K562 (cell line): ENCODE measurements around the gene NBEAL2. TPM values are rescaled to one million over a fixed set of nuclear protein-coding genes. Genes with fewer than 3 reads are reported as not detected.
A peak's percentile ranks its signal among the peaks of the same experiment; 100 is the strongest.

Source experiments
- ATAC-seq: fragments of 200-7000 bp; cut with Tn5 transposase; 3 replicates; pipeline ENCODE4 v1.9.1; 2020; ENCODE audit warnings: moderate library complexity
- BruUV-seq: library from RNA; stranded (reverse); fragments of 400-500 nt; replicated peaks from 2 replicates; lab custom pipeline; 2021; lab: Mats Ljungman, UMichigan
- CTCF ChIA-PET: fragments of 300-600 bp; formaldehyde crosslinking; extraction: SDS; loops from one replicate; lab custom pipeline; 2021; ENCODE audit warnings: low intra/inter-chr PET ratio; lab: Yijun Ruan, JAX
- POLR2A ChIA-PET: fragments of 300-600, 350-650 bp; sonication (Branson Sonifier 250); formaldehyde crosslinking; extraction: SDS; loops from one replicate; lab custom pipeline; 2021; ENCODE audit warnings: antibody characterized with exemption, inconsistent platforms; lab: Yijun Ruan, JAX
- DNase-seq, 4 experiments: peaks; one replicate each; pipeline versions ENCODE4 v3.0.0 to v3.0.0-alpha.2; 2011 to 2018; ENCODE audit warnings: low spot score in 3 of 4, mixed read lengths in 3 of 4; ENCODE audit errors: extremely low read depth in 1 of 4
- FAIRE-seq: peaks from 2 replicates; lab custom pipeline; 2011; peaks lifted over from hg19 to GRCh38; lab: Jason Lieb, UNC
- H2AFZ ChIP-seq: 2 replicates; pipeline ENCODE4 v1.6.0; 2011; ENCODE audit warnings: low read depth, low read length, control low read depth, inconsistent platforms
- H3K27ac ChIP-seq: fragments of 200-600 bp; 3 replicates; pipeline ENCODE4 v1.8.0; 2011; ENCODE audit warnings: low read depth, mild to moderate bottlenecking, control low read depth, inconsistent platforms, low read length, moderate library complexity, mixed read lengths; ENCODE audit errors: extremely low read depth
- H3K27me3 ChIP-seq, 2 experiments: fragments of 300-600 bp in 1 of 2; 2 replicates in 1 of 2; 3 replicates in 1 of 2; pipeline versions ENCODE4 v1.6.0 to v1.8.0; 2011; ENCODE audit warnings: inconsistent platforms in 2 of 2, low read length in 2 of 2, mild to moderate bottlenecking in 1 of 2, mixed read lengths in 1 of 2, moderate library complexity in 1 of 2; ENCODE audit not compliant: control insufficient read depth in 2 of 2, insufficient read depth in 2 of 2
- H3K36me3 ChIP-seq: fragments of 300-600 bp; 3 replicates; pipeline ENCODE4 v1.8.0; 2011; ENCODE audit warnings: mild to moderate bottlenecking, low read length, inconsistent platforms; ENCODE audit not compliant: control insufficient read depth, insufficient read depth
- H3K4me1 ChIP-seq, 2 experiments: fragments of 200-600 bp in 1 of 2; replicated peaks in 1 of 2; 2 replicates in 1 of 2; 3 replicates in 1 of 2; pipeline versions ENCODE4 v1.5.1 to v1.8.0; 2011; ENCODE audit warnings: inconsistent platforms in 2 of 2, low read length in 2 of 2, mild to moderate bottlenecking in 1 of 2, mixed read lengths in 1 of 2, moderate library complexity in 1 of 2; ENCODE audit not compliant: control insufficient read depth in 2 of 2, insufficient read depth in 2 of 2
- H3K4me2 ChIP-seq: 2 replicates; pipeline ENCODE4 v1.6.1; 2011; ENCODE audit warnings: low read length, control low read depth, inconsistent platforms, mixed read lengths; ENCODE audit not compliant: insufficient read depth
- H3K4me3 ChIP-seq: fragments of 200-600 bp; sonication (generic), shearing (Covaris generic); 2 replicates; pipeline ENCODE4 v1.5.1; 2016; ENCODE audit warnings: control low read depth, inconsistent platforms
- H3K79me2 ChIP-seq: fragments of 200-600 bp; 3 replicates; pipeline ENCODE4 v1.8.0; 2011; ENCODE audit warnings: low read length, inconsistent platforms; ENCODE audit not compliant: control insufficient read depth, insufficient read depth
- H3K9ac ChIP-seq, 2 experiments: 2 replicates each; pipeline versions ENCODE4 v1.6.0 to v1.6.1; 2011; ENCODE audit warnings: low read depth in 2 of 2, low read length in 2 of 2, control low read depth in 1 of 2, inconsistent platforms in 1 of 2, mild to moderate bottlenecking in 1 of 2, mixed read lengths in 1 of 2; ENCODE audit not compliant: insufficient read depth in 1 of 2
- H3K9me1 ChIP-seq: one replicate; pipeline ENCODE4 v1.6.0; 2011; ENCODE audit warnings: inconsistent platforms, mild to moderate bottlenecking, low read length, moderate library complexity; ENCODE audit not compliant: control insufficient read depth, insufficient read depth
- H3K9me3 ChIP-seq: replicated peaks from 2 replicates; pipeline ENCODE4 v1.5.1; 2011; ENCODE audit warnings: low read depth, low read length, inconsistent platforms; ENCODE audit not compliant: control insufficient read depth, insufficient read depth
- H4K20me1 ChIP-seq: replicated peaks from 2 replicates; pipeline ENCODE4 v1.6.1; 2011; ENCODE audit warnings: low read length, inconsistent platforms, mixed read lengths; ENCODE audit not compliant: control insufficient read depth, insufficient read depth
- CTCF ChIP-seq, 3 experiments: IDR thresholded peaks in 2 of 3; conservative IDR thresholded peaks in 1 of 3; 2 replicates each; pipeline ENCODE4 v1.5.1; 2011 to 2012; ENCODE audit warnings: low read length in 3 of 3, mild to moderate bottlenecking in 3 of 3, control low read depth in 2 of 3, improper control_type of control experiment in 1 of 3, inconsistent platforms in 1 of 3, low read depth in 1 of 3, mixed read lengths in 1 of 3, moderate library complexity in 1 of 3; ENCODE audit not compliant: insufficient read depth in 2 of 3
- CTCFL ChIP-seq: IDR thresholded peaks from 2 replicates; pipeline ENCODE4 v1.6.1; 2011; ENCODE audit warnings: borderline replicate concordance, low read depth, mild to moderate bottlenecking, moderate library complexity, low read length; ENCODE audit not compliant: insufficient read depth, poor library complexity, severe bottlenecking
- GTF3C2 ChIP-seq: IDR thresholded peaks from 3 replicates; pipeline ENCODE4 v1.6.1; 2011; ENCODE audit warnings: borderline replicate concordance, mild to moderate bottlenecking, moderate library complexity; ENCODE audit not compliant: insufficient read length; ENCODE audit errors: extremely low read depth
- HLTF ChIP-seq: fragments of 450-650 bp; IDR thresholded peaks from 2 replicates; pipeline ENCODE4 v1.6.1; 2016
- NFIC ChIP-seq: fragments of 450-650 bp; IDR thresholded peaks from 2 replicates; pipeline ENCODE4 v1.6.1; 2017; ENCODE audit warnings: mild to moderate bottlenecking, inconsistent platforms
- PCBP1 ChIP-seq: fragments of 200-400 bp; formaldehyde crosslinking; IDR thresholded peaks from 2 replicates; pipeline ENCODE4 v1.6.1; 2018; ENCODE audit warnings: mild to moderate bottlenecking, low read depth, low read length; ENCODE audit not compliant: poor library complexity, severe bottlenecking
- RBM39 ChIP-seq: fragments of 200-400 bp; formaldehyde crosslinking; optimal IDR thresholded peaks from 2 replicates; pipeline ENCODE3; 2018; ENCODE audit warnings: low read depth, low read length
- SAFB2 ChIP-seq: fragments of 200-400 bp; formaldehyde crosslinking; IDR thresholded peaks from 2 replicates; pipeline ENCODE4 v1.6.1; 2018; ENCODE audit warnings: borderline replicate concordance, low read length, low read depth, moderate library complexity; ENCODE audit not compliant: severe bottlenecking
- ZBTB33 ChIP-seq: sonication (generic); formaldehyde crosslinking; IDR thresholded peaks from 2 replicates; pipeline ENCODE4 v1.8.1; 2023; ENCODE audit warnings: mild to moderate bottlenecking, missing genetic modification reagents
- ZNF57 ChIP-seq: fragments of 450-650 bp; formaldehyde crosslinking; IDR thresholded peaks from 2 replicates; pipeline ENCODE4 v1.4.0; 2020; ENCODE audit warnings: mild to moderate bottlenecking, moderate library complexity
- WGBS: fragments of 100-300 bp; shearing (Covaris generic); methylation state at CpG from one replicate; pipeline ENCODE4 v1.1.6; 2016; ENCODE audit warnings: low coverage, mixed read lengths; ENCODE audit not compliant: insufficient coverage; ENCODE audit errors: missing lambda C conversion rate; 5-methylcytosine and 5-hydroxymethylcytosine counted together
- in situ Hi-C: fragments of 300-500 bp; cut with MboI; formaldehyde crosslinking; loops from 4 replicates; pipeline ENCODE4 v1.15.0; 2018; ENCODE audit warnings: inconsistent platforms, mixed read lengths
- intact Hi-C: fragments of 100-400 bp; cut with micrococcal nuclease; formaldehyde crosslinking; loops from 2 replicates; pipeline ENCODE4 v1.14.2; 2022
- polyA plus RNA-seq, 8 experiments: library from polyadenylated mRNA; depleted of rRNA in 4 of 8; stranded (reverse) in 5 of 8; unstranded in 3 of 8; fragments of >200 nt; fragmentation: Nextera tagmentation in 2 of 8; fragmentation: Illumina TruSeq in 1 of 8; extraction: Ambion mirVana in 2 of 8; extraction: Trizol in 1 of 8; gene quantifications; 2 replicates each; pipeline versions ENCODE4 v1.2.1 to v1.2.3, GENCODE V29; 2011 to 2014; ENCODE audit warnings: inconsistent platforms in 1 of 8, missing spikeins in 1 of 8
- total RNA-seq, 7 experiments: library from RNA; depleted of rRNA in 6 of 7; stranded (reverse); fragments of >200 nt in 6 of 7; fragmentation: Illumina TruSeq in 2 of 7; extraction: Trizol in 2 of 7; gene quantifications; 2 replicates each; pipeline versions ENCODE4 v1.2.1 to v1.2.3, GENCODE V29; 2011 to 2021; ENCODE audit warnings: low replicate concordance in 1 of 7

Gene NBEAL2
- total and polyA plus RNA-seq, 9 of the 15 experiments (the other 6 are each of a cell fraction or from before 2014, with no cell fraction given) = 0.06 to 114 (median 29.6) TPM

GRCh38 chr3:47002171-47003055, 22.9 kb downstream of the NBEAL2 start:
- Histone ChIP-seq H3K4me2 (no peak overlapping the region), H3K27ac (no peak overlapping the region), H4K20me1 (peaks cover 8% of the 10 kb centered on the region; the same call in 1 of the 2 replicates), H2AFZ (no peak overlapping the region), H3K9me1 (no peaks in the 10 kb centered on the region), H3K9ac (no peak overlapping the region), H3K4me1 (peaks cover 0 to 48% of the 10 kb centered on the region in 2 experiments; a peak in 2 of 5 replicates), H3K4me3 (no peak overlapping the region), H3K27me3 (no peaks in the 10 kb centered on the region), H3K36me3 (peaks cover 100% of the 10 kb centered on the region), H3K9me3 (no peaks in the 10 kb centered on the region), H3K79me2 (no peaks in the 10 kb centered on the region)
- in situ Hi-C loops (no loop called here), intact Hi-C loops (no loop called here)
- DNase-seq = peak in 2 of 4 experiments; percentile 63 to 68
- POLR2A ChIA-PET = interaction anchor here (1.2 to 1.3 kb wide), 2 partner anchors 10 to 23 kb away, joined by 3 to 4 read pairs; partner anchors contain the start of gene NBEAL2
- no peak for FAIRE-seq
- CTCF ChIA-PET = no interaction called here
- ATAC-seq = peak; percentile 45
- WGBS = 91% methylated on average over 23 of the region's 35 CpGs
- no TSS peak for BruUV-seq
- peak; percentile 21 to 37 (median 23); a peak in 3 of 6 replicates for TF ChIP-seq CTCF (IDR thresholded peaks at IDR 0.05 in 2 of 3, conservative IDR thresholded peaks at IDR 0.05 in 1 of 3; ENCODE audit: insufficient read depth in 2 of 3, low read depth in 1 of 3, low read length in 3 of 3)
- peak; percentile 90 for TF ChIP-seq CTCFL
- TF ChIP-seq GTF3C2 = no peak
- peak; percentile 49 for TF ChIP-seq PCBP1
- TF ChIP-seq RBM39 = no peak
- TF ChIP-seq ZBTB33 (CRISPR knock-in tag) = peak; percentile 97
- no peak for TF ChIP-seq HLTF
- TF ChIP-seq NFIC = peak; percentile 63
- TF ChIP-seq ZNF57 = no peak
- no peak for TF ChIP-seq SAFB2
